HG03558 (cell line): ENCODE results near the gene TOR3A.

Experiments
- ATAC-seq: cut with Tn5 transposase; IDR thresholded peaks from one replicate; pipeline ENCODE4 v1.9.1; 2021; ENCODE audit warnings: moderate number of reproducible peaks; ENCODE audit not compliant: unreplicated experiment; ENCODE audit errors: extremely low read depth

Gene TOR3A

GRCh38 chr1:179061360-179062282, 20.2 kb upstream of the TOR3A start:
- no peak for ATAC-seq

- no peak for ATAC-seq
These were observed 15.4 kb upstream of the TOR3A start for GRCh38 chr1:179066471-179066870.

- ATAC-seq, result no peak
These were observed 4.5 kb upstream of the TOR3A start for GRCh38 chr1:179077396-179077795.

- no peak for ATAC-seq
These were observed 2.6 kb upstream of the TOR3A start for GRCh38 chr1:179079113-179079761.

GRCh38 chr1:179080866-179081686, 794 bp upstream of the TOR3A start:
- peak; percentile 12 for ATAC-seq

GRCh38 chr1:179082333-179082998, 596 bp downstream of the TOR3A start:
- ATAC-seq, result no peak

- ATAC-seq, result no peak
These were observed 1.1 kb downstream of the TOR3A start for GRCh38 chr1:179082999-179083335.

GRCh38 chr1:179083533-179083932, 1.7 kb downstream of the TOR3A start:
- ATAC-seq, result no peak

GRCh38 chr1:179087665-179088064, 5.8 kb downstream of the TOR3A start:
- no peak for ATAC-seq

- ATAC-seq, result no peak
These were observed 8.1 kb downstream of the TOR3A start for GRCh38 chr1:179089827-179090482.

- ATAC-seq, result no peak
These were observed 8.7 kb downstream of the TOR3A start for GRCh38 chr1:179090522-179090921.

GRCh38 chr1:179090923-179091322, 9.1 kb downstream of the TOR3A start:
- ATAC-seq, result no peak

- ATAC-seq, result no peak
These were observed 9.9 kb downstream of the TOR3A start for GRCh38 chr1:179091691-179092165.

GRCh38 chr1:179092896-179093461, 11.1 kb downstream of the TOR3A start:
- no peak for ATAC-seq

GRCh38 chr1:179094818-179095217, 12.9 kb downstream of the TOR3A start:
- no peak for ATAC-seq

GRCh38 chr1:179095377-179095776, 13.5 kb downstream of the TOR3A start:
- ATAC-seq, result no peak

- ATAC-seq, result no peak
These were observed 14.1 kb downstream of the TOR3A start for GRCh38 chr1:179095924-179096323.

GRCh38 chr1:179099891-179100290, 18.0 kb downstream of the TOR3A start:
- ATAC-seq, result no peak

- no peak for ATAC-seq
These were observed 19.7 kb downstream of the TOR3A start for GRCh38 chr1:179101566-179101965.
